HG03066 (cell line): ENCODE data around the gene RAB24.
"Not testable (repeated sequence)": the region's sequence is repeated elsewhere in the genome, so short reads cannot be mapped to it uniquely, and the experiment has no call there.

Source experiments
- ATAC-seq: cut with Tn5 transposase; IDR thresholded peaks from one replicate; pipeline ENCODE4 v1.9.1; 2021; ENCODE audit warnings: low read depth; ENCODE audit not compliant: unreplicated experiment

RAB24 gene

GRCh38 chr5:177303121-177303924, at the start of gene RAB24, which contains the start of gene PRELID1:
Gene RAB24 (minus strand): TSS chr5:177303719. CDS start chr5:177303288, 431 bp downstream.
Gene PRELID1 (plus strand): TSS chr5:177303799. CDS start chr5:177303986, 187 bp downstream.
- ATAC-seq: peak; percentile 60

DNA sequence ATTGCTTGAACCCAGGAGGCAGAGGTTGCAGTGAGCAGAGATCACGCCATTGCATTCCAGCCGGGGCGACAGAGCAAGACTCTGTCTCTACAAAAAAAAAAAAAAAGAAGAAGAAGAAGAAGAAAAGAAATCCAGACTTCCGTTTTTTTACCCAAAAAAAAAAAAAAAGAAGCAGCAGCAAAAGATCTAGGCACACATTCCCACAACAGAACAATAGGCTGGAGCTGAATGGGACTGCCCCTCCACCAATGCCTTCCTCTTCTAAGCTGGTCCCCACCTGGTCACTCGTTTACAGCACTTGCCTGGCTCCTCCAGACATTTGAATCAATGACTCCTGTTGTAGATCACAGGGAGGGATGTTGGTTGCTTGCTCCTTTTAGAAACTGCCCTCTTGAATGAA, 49.6 kb upstream of the RAB24 start:
- ATAC-seq: no peak

GRCh38 chr5:177351392-177352329, 48.1 kb upstream of the RAB24 start, which contains the start of gene LMAN2:
Gene LMAN2 (minus strand): TSS chr5:177351668. CDS start chr5:177351647, 21 bp downstream.
- ATAC-seq: peak; percentile 94

DNA sequence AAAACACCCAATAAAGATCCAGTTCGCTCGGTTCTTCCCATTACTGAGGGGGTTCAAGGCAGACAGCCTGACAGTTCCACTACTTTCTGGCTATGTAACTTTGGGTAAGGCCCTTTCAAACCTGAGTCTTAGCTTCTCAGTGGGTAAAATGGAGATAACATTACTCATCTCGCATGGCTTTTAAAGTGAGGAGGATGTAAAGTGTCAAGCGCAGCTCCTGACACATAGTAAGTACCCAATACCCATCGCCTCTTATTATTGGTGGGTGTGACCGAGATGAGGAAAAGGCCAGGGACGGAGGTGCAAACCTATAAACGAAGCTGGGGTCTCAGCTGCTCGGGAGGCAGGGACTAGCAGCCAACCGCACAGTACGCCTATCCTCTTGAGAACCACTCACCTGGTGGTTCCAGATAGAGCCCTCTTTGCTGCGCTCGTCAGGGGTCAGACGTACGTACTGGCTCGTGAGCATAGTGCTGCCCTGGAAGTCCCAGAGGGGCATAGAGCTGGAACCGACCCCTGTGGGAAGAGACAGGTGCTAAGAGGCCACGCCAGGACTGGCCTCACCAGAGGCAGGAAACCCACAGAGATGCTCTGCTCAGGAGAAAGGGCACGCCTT, 47.4 kb upstream of the RAB24 start:
- ATAC-seq: no peak

DNA sequence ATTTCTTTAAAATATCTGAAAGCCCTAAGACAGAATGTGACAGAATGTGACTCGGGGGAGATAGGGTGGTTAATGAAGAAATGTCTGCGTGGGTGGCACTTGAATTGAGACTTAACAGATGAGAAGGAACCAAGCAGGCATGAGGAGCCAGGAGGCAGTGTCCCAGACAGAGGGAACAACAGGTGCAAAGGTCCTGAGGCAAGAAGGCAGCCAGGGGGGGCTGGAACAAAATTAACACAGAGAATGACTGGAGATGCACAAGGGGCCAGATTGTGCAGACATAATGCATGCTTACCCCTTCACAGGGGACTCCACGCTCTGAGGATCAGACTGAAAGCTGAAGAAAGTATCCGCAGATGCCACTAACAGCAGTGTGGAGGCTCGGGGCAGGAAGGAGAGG, 46.2 kb upstream of the RAB24 start:
- ATAC-seq: no peak

DNA sequence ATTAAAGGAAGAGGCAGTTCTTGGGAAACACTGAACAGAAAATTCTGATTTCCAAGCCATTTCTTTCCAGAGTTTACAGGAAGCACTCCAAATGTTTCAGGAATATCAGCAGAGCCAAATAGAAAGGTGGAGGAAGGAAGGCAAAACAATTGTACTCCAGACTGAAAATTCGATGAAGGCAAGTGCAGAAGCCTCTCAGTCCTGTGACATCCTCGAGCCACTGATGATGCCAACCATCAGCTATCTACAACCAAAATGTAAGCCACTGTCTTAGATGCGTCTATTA, 45.8 kb upstream of the RAB24 start:
- no peak for ATAC-seq

DNA sequence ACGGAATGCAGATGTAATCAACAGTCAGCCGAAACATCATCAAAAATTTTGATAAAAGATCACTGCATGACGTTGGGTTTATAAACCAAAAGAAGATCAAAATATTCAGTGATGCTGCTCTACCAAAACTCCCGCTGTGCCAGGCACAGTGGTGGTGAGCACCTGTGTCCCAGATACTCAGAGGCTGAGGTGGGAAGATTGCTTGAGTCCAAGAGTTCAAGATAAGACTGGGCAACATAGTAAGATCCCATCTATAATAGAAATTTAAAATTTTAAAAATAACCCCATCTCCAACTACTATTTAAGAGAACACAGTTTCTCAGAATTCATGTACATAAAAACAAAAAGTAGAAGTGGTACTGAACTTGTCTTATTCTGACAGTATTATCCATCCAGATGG, 44.2 kb upstream of the RAB24 start:
- ATAC-seq: no peak

DNA sequence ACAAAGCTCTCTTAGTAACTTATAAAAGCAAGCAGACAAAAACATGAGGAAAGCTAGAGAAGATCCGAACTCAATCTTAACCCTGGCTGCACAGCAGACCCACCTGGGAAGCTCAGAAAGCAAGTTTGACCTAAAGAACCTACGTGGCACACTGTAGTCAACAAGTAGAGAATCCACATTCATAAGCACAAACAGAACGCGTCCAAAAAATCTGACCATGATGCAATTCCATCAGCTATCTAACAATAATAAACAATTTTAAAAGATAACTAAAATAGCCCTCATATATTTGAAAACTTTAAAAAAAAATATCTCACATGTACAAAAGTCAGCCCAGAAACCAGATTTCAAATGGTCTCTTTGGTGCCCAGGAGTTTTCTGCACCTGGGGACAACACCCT, 43.3 kb upstream of the RAB24 start:
- no peak for ATAC-seq

- ATAC-seq: no peak
These were observed 41.4 kb upstream of the RAB24 start for GRCh38 chr5:177344891-177345290.

DNA sequence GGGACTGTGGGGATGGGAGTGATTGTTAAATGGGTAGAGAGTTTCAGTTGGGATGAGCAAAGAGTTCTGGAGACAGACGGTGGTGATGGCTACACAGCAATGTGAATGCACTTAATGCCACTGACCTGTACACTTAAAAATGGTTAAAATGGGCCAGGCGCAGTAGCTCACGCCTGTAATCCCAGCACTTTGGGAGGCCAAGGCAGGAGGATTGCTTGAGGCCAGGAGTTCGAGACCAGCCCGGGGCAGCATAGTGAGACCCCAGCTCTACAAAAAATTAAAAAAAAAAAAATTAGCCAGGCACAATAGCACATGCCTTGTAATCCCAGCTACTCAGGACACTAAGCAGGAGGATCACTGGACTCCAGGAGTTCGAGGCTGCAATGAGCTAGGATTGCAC, 40.3 kb upstream of the RAB24 start:
- ATAC-seq: no peak

DNA sequence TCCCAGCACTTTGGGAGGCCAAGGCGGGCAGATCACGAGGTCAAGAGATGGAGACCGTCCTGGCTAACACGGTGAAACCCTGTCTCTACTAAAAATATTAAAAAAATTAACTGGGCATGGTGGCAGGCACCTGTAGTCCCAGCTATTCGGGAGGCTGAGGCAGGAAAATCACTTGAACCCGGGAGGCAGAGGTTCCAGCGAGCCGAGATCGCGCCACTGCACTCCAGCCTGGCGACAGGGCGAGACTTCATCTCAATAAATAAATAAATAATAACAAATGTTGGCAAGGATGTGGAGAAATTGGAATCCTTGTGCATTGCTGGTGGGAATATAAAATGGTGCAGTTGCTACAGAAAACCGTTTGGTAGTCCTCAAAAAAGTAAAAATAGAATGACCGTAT, 39.5 kb upstream of the RAB24 start:
- ATAC-seq: not testable (repeated sequence)

- no peak for ATAC-seq
These were observed 35.7 kb upstream of the RAB24 start for GRCh38 chr5:177339107-177339638.

DNA sequence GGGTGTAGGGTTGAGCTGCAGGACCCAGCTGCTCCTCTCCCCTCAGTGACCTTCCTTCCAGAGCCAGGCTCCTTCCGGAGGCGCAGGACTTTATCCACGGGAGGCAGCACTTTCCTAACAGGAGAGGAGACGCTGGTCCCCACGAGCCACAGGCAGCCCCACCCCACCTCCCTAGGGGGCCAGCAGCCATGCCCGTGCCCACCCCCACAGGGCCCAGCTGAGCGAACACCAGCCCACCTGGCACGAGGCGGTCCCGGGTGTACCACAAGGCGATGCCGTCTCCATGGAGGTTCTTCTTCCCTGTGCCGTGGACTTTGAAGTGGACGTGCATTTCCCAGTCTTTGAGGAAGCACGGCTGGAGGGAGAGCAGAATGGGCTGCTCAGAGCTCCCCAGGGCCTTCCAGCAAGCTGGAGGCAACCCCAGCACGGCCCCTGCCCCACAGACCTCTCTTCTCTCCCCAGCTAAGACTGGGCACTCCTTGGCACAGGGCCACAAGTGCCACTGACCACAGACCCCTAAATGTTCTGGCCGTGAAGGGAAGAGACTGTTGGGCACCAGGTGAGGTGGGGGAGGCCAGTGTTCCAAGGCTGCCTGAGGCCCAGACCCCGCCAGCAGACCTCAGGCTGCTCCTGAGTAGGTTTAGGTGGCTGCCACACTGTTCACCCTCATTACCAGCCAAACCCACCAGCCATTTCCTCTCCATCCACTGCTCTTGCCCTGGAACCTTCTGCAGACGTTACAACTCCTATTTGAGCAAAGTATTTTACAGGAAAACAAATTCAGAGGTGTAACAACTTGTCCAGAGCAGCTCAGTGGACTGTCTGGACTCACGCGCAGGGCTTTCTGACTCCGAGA, 35.0 kb upstream of the RAB24 start:
- ATAC-seq: no peak

DNA sequence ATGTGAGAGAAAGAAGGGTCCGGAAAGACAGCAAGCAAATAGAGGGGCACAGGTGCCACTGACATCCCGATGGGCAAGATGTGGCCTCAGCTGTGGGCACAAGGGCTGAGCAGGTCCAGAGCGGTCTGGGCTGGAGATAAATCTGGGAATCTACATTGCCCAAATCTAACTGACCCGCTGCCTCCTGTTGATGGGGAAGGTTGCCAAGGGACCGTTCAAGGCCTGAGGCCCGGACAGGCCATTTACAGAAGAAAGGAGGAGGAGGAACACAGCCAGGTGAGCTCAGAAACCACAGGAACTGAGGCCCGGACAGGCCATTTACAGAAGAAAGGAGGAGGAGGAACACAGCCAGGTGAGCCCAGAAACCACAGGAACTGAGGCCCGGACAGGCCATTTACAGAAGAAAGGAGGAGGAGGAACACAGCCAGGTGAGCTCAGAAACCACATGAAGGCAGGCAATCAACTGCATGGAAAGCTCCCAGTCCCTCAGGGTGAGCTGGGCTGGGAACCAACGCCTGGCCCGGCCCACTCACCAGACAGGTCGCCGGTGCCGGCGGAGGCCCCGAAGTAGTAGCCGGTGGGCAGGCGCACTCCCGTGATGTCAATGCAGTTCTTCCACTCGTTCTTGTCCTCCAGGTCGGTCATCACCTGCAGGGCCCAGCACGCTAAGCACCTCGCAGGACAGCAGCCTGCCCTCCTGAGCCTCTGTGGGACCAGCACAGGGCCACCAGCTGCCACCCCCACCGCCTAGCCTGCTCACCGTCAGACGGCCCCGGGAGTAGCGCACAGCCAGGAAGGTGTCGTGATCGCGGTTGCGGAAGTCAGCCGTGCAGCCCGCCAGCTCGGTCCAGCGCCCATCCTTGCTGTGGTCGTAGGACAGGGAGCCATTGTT, 33.3 kb upstream of the RAB24 start:
- ATAC-seq: no peak

DNA sequence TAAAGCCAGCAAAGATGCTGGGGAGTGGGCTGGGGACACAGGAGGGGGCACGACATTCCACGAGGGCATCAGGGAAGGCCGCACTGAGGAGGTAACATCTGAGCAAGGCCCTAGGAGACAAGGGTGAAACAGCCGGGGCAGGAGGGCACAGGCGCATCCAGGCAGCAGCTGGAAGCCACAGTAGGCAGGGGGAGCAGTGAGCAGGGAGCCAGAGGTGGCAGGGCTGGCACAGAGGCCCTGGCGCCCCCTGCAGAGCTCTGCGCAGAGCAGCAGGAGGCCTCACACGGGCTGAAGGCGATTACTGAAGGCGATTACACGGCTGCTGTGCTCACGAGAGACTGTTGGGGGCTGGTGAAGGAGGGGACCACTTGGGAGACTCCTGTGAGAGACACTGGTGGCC, 32.6 kb upstream of the RAB24 start:
- ATAC-seq: no peak

GRCh38 chr5:177335701-177336065, 32.2 kb upstream of the RAB24 start:
- ATAC-seq: no peak

GRCh38 chr5:177334781-177335700, 31.5 kb upstream of the RAB24 start:
- no peak for ATAC-seq

GRCh38 chr5:177334155-177334551, 30.6 kb upstream of the RAB24 start:
- no peak for ATAC-seq
